Measurements from ENCODE around the gene PTPRD. TPM values are rescaled to one million over a fixed set of nuclear protein-coding genes. Genes with fewer than 3 reads are reported as not detected.

The PTPRD gene
- total and polyA plus RNA-seq, 2 donors (not counting 1 experiment from before 2014, with no cell fraction given), result not detected

DNA sequence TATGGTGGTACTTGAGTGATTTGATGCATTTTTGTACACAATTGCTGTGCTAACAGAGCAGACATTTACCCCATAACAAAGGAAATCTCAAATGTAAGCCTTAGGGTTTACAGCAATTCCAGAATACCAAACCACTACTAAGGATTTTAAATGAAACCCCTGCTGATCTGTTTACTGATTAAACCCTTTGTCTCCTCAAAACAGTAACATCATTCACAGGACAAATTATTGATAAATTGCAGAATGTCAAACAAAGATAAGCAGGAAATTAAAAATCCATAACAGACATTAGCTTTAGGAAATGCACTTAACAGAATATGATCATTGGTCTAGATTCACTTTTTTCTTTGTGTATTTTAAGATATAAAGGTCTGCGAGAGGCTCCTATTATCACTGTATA lies 1796.9 kb downstream of the PTPRD start:
- Mint-ChIP-seq H3K9me3 (ENCODE audit: insufficient read depth) (no peaks in the 10 kb centered on the region), H3K27ac (no peak overlapping the region), H3K27me3 (no peaks in the 10 kb centered on the region), H3K4me3 (no peak overlapping the region), H3K4me1 (no peaks in the 10 kb centered on the region)
- Histone ChIP-seq H3K9ac (ENCODE audit: low read length) (no peak overlapping the region), H4K20me1 (ENCODE audit: control insufficient read depth, insufficient read depth, low read length, poor library complexity, severe bottlenecking) (no peaks in the 10 kb centered on the region), H3K79me2 (ENCODE audit: control insufficient read depth, insufficient read depth, low read length) (no peaks in the 10 kb centered on the region), H3K4me1 (ENCODE audit: control insufficient read depth in 2 of 2, insufficient read depth in 2 of 2, low read length in 2 of 2) (no peaks in the 10 kb centered on the region), H2AFZ (ENCODE audit: insufficient read depth, low read depth, low read length, poor library complexity, severe bottlenecking) (no peak overlapping the region), H3K27ac (ENCODE audit: low read length in 2 of 2) (no peak overlapping the region), H3K36me3 (replicated peaks in 1 of 2; ENCODE audit: control extremely low read depth in 1 of 2, control insufficient read depth in 1 of 2, extremely low read depth in 1 of 2, insufficient read depth in 2 of 2, low read length in 1 of 2) (no peaks in the 10 kb centered on the region), H3K4me3 (ENCODE audit: control extremely low read depth in 1 of 5, extremely low read depth in 1 of 5, insufficient read depth in 1 of 5, low read depth in 2 of 5, low read length in 4 of 5) (no peak overlapping the region), H3K9me3 (ENCODE audit: control extremely low read depth in 1 of 3, control insufficient read depth in 2 of 3, insufficient read depth in 1 of 3, low read length in 2 of 3) (no peaks in the 10 kb centered on the region), H3K4me2 (replicated peaks; ENCODE audit: low read depth, low read length, poor library complexity, severe bottlenecking) (no peak overlapping the region), H3K27me3 (replicated peaks in 1 of 4; ENCODE audit: control extremely low read depth in 1 of 4, control insufficient read depth in 3 of 4, insufficient read depth in 4 of 4, low read length in 3 of 4) (no peaks in the 10 kb centered on the region)
- ATAC-seq (ENCODE audit: low read depth), result no peak
- ChIA-PET CTCF (no interaction called here), POLR2A (no interaction called here)
- intact Hi-C loops (cut with micrococcal nuclease), result no loop called here
- no peak for DNase-seq
- TF ChIP-seq EZH2 (IDR thresholded peaks at IDR 0.05; ENCODE audit: borderline replicate concordance, insufficient read depth, low read depth, low read length, poor library complexity, severe bottlenecking), result no peak
- no CpG with 5 or more reads among the region's 1 CpG for WGBS (ENCODE audit: insufficient coverage)

GRCh38 chr9:8815219-8815618 lies 1797.6 kb downstream of the PTPRD start:
- no peak for ATAC-seq (ENCODE audit: low read depth)
- intact Hi-C loops (cut with micrococcal nuclease), result no loop called here
- Histone ChIP-seq H3K27ac (ENCODE audit: low read length in 2 of 2) (no peak overlapping the region), H3K9ac (ENCODE audit: low read length) (no peak overlapping the region), H3K36me3 (replicated peaks in 1 of 2; ENCODE audit: control extremely low read depth in 1 of 2, control insufficient read depth in 1 of 2, extremely low read depth in 1 of 2, insufficient read depth in 2 of 2, low read length in 1 of 2) (no peaks in the 10 kb centered on the region), H3K4me1 (ENCODE audit: control insufficient read depth in 2 of 2, insufficient read depth in 2 of 2, low read length in 2 of 2) (no peaks in the 10 kb centered on the region), H3K27me3 (replicated peaks in 1 of 4; ENCODE audit: control extremely low read depth in 1 of 4, control insufficient read depth in 3 of 4, insufficient read depth in 4 of 4, low read length in 3 of 4) (no peaks in the 10 kb centered on the region), H3K4me2 (replicated peaks; ENCODE audit: low read depth, low read length, poor library complexity, severe bottlenecking) (no peak overlapping the region), H3K9me3 (ENCODE audit: control extremely low read depth in 1 of 3, control insufficient read depth in 2 of 3, insufficient read depth in 1 of 3, low read length in 2 of 3) (no peaks in the 10 kb centered on the region), H3K4me3 (ENCODE audit: control extremely low read depth in 1 of 5, extremely low read depth in 1 of 5, insufficient read depth in 1 of 5, low read depth in 2 of 5, low read length in 4 of 5) (no peak overlapping the region), H2AFZ (ENCODE audit: insufficient read depth, low read depth, low read length, poor library complexity, severe bottlenecking) (no peak overlapping the region), H4K20me1 (ENCODE audit: control insufficient read depth, insufficient read depth, low read length, poor library complexity, severe bottlenecking) (no peaks in the 10 kb centered on the region), H3K79me2 (ENCODE audit: control insufficient read depth, insufficient read depth, low read length) (no peaks in the 10 kb centered on the region)
- Mint-ChIP-seq H3K27me3 (no peaks in the 10 kb centered on the region), H3K27ac (no peak overlapping the region), H3K4me3 (no peak overlapping the region), H3K9me3 (ENCODE audit: insufficient read depth) (no peaks in the 10 kb centered on the region), H3K4me1 (no peaks in the 10 kb centered on the region)
- WGBS (ENCODE audit: insufficient coverage), result no CpG with 5 or more reads among the region's 1 CpG
- DNase-seq, result no peak
- TF ChIP-seq EZH2 (IDR thresholded peaks at IDR 0.05; ENCODE audit: borderline replicate concordance, insufficient read depth, low read depth, low read length, poor library complexity, severe bottlenecking), result no peak
- ChIA-PET CTCF (no interaction called here), POLR2A (no interaction called here)

Data from B cell (primary cell).